HG03064 (cell line): ENCODE data around the gene FRMD4A.

Experiments used
- ATAC-seq: cut with Tn5 transposase; IDR thresholded peaks from one replicate; pipeline ENCODE4 v1.9.1; 2021; ENCODE audit warnings: low read depth; ENCODE audit not compliant: unreplicated experiment

The FRMD4A gene

DNA sequence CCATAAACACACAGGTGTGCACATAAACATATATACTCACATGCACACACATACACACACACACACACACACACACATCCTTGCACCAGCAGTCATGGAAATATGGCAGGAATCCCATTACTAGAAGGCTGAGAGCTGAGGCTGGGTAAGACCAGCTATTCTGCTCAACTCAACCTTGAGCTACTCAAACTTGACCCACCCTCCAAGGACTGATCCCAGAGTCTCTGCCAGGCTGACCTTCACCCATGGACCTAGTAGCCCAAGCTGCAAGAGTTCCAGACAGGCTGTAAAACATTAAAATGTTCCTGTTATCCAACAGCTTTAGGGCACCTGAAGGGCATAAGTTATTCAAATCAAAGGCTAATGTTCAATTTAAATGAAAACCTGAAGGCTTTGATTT, 134.6 kb downstream of the FRMD4A start:
- ATAC-seq, result no peak

DNA sequence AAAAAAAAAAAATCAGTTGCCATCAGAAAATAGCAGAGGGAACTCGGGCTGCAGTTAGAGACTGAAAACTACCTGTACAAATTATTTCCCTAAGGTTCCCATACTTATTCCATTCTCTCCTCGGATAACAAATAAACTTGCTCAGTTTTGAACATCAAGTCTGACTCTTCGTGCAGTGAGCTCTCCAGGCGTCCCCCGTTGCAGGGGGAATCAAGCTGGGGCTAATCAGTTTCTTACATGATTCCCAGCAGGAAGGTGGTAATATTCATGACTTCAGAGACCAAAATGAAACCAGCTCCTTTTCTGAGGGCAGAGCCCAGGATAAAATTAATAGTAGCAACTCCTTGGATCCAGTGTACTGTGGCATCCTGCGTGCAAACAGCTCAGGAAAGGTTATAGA, 135.3 kb downstream of the FRMD4A start:
- ATAC-seq, result no peak

DNA sequence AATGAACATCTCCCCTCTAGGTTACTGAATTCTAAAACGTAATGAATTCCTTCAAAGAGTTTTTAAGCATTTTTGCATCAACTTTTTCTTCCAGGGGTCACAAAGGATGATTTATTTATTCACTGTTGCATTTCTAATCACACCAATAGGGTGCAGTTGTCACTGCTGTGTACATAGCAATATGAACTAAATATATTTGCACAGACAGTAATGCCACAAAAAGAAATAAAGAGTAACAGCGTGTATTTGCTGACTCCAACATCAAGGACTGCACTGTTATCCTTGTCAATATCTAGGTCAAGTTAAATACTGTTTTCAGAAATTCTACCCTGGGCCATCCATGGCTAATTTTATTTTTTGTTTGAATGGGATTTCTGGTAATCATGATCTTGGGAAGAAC, 138.0 kb downstream of the FRMD4A start:
- no peak for ATAC-seq

DNA sequence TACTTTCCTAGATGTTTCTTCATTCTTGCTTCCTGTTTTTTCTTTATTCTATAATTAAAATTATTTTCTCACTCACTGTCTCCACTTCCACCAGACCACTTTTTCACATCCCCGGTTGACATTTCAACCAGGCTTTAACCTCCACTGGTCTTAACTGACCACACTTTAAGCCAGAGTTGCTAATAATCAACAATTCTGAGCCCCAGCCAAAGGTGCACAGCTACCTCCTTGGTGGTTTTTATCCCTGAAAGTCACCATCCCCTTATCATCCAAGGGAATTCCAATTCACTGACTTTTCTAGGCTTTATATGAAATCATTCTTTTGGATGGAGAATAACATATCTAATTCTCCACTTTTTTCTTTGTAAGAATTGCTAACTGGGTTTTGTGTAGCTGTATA, 138.9 kb downstream of the FRMD4A start:
- no peak for ATAC-seq

DNA sequence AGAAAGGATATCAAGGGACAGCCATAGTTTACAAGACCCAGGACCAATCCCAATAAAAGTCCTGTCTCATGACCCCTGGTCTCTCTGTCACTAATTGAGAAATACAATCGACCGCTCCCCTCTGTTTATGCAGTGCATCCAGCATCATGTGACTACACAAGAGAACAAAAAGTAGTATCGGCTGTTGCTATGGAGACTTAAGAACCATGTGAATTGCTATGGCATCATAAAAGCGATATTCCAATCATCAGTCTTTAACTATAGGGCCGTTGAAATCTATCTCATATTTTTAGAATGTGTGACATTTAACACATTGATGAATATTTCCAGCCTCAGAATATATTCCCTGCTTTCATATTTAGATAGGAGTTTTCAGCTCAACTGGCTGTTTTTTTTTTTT, 139.3 kb downstream of the FRMD4A start:
- ATAC-seq, result no peak

DNA sequence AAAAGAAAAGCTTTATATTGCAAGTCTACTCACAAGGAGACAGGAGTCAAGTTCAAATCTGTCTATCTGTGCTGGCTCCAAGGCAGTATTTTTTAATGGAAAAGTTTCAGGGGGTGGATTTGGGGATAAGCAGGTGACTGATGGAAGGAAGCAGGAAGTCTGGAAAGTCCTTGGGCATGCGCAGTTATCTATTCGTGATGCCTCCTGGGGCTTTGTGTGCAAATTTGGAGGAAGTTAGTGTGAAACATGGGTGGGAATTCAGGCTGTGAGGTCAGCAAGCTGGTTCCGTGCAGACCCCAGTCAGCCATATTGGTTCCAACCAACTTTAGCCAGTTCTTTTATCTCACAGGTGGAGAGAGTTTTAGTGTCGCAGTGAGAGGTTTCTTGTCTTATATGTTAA, 140.0 kb downstream of the FRMD4A start:
- ATAC-seq, result no peak

DNA sequence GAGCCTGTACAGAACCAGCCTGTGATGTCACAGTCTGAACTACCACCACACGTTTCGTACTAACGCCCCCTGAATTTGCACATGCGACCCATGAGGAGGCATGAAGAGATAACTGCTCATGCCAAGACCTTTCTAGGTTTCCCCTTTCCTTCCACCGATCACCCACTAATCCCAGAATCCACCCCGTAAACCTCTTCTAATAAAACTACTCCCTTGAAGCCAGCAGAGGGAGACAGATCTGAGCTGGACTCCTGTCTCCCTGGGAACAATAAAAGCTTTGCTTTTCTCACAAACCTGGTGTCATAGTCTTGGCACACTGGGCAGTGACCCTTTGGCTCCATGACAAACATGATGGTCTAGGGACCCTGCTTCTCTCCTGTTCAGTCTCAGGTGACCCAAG, 144.5 kb downstream of the FRMD4A start:
- ATAC-seq, result no peak

DNA sequence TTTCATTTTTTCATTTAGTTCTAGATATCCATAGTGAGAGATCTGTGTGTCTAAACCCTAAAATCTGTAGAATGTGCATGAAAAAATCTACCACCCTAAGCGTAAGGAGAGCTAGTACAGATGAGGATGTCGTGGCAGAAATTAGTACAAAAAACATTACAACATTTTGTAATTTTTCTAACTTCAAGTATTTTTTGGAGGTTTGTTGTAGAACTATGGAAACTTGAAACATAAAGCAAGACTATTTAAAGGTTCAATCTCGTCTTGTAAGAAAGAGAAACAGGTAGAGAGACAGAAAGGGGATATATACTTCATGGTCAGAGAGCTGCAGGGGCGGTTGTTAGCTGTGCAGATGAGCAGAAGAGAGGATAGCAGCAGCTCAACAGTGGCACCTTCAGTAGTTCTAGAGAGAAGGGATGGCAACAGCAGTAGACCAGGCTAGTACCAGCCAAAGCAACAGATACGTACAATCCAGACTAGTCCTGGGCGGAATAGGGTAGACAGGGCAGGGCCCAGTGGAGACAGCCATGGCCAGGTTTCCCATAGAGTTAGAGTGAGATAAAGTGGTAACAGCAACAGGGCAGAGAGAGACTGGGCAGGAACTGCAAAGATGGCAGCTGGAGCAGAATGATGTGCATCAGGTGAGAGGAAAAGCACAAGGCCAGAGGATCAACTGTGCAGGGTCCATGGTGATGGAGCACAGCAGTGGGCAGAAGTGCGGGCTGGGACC, 145.2 kb downstream of the FRMD4A start:
- ATAC-seq, result peak; percentile 88

DNA sequence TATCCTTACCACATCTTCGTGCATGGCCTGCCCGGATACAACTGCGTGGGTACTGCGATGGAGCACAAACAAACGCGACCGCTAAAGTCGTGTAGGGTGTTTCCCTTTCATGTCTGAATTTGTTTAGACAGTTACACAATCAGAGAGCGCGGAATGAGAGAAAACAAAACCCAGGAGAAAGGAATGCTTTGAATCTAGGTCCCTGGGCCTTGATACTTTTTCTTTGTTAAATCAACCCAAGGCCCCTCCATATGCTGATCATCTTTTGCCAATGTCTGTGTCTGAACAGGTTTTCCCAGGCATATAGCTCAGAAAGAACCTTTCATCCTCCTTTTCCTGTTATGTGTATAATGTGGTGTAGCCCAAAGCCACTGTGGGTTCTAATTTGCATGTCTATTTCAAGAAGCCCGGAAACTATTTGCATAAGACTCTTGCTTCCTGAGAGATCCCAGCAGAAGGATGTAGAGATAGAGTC, 145.8 kb downstream of the FRMD4A start:
- ATAC-seq, result peak; percentile 65

DNA sequence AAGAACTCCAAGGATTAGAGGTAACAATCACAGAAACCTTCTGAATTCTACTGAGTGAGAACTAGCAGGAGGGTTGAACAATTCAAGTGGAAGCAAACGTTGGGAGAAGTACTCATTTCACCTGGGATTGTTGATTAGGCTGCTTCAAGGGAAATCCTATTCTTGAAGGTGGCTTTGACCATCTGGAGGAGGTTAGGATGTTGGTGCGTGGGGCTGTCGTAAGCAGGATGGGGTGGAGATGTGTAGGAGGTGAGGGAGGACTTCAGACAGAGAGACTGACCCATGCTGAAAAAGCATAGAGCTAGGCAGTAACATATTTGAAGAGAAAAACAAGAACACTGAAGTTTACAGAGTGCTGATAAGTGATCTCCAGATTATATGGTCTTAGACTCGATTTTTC, 147.9 kb downstream of the FRMD4A start:
- ATAC-seq, result no peak

DNA sequence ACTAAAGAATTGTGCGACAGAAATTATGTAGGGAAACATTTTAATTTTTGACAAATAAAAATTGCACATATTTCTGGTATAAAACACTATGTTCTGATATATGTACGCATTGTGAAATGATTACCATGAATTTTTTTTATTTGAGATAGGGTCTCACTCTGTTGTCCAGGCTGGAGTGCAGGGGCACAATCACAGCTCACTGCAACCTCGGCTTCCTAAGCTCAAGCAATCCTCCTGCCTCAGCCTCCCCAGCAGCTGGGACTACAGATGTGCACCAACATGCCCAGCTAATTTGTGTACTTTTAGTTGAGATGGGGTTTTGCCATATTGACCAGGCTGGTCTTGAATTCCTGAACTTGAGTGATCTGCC, 149.2 kb downstream of the FRMD4A start:
- ATAC-seq, result no peak

DNA sequence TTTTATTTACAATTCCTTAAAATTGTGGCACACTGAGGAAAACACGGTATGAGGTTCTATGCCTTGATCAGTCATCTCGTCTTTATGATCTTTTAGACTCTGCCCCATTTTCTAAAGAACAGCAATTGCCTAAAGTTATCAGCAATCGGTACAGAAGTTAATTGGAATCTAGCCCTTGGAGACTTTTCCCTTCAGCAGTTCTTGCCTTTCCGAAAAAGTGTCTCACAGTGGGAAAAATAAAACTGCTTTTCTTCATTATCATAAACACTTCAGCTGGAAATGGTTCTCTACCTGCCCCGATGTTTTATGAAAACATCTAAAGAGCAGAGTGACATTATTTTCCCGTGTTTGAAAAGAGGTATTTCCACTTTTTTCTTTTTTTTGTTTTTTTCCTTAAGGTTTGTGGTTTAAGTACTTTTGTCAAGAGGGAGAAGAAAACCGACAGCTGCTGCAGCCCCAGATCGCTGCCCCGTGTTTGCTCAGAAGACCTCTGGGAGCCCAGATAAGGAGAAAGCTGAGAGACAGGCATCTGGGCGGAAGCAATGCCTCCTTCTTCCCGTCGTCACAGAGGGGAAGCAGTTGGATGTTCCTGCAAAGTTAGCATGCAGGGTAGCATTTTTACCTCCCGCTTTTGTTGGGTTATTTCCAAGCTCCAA, 149.7 kb downstream of the FRMD4A start:
- ATAC-seq, result no peak

DNA sequence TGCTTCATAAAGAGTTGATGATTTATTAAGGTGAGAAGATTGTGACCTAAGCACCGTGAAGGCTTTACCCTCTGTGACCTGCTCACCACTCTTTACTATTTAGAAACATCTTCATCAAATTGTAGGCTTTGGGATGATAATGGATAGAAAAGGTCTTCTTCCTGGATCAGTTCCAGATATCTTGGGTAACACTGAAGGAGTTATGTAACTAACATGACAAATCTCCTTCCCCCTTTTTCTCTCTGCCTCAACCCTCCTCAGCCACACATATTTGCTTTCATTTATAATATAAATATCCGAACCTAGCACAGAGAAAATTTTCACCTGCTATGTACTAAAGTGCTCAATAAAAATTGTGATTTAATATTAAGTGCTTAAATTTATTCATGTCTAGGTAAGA, 151.5 kb downstream of the FRMD4A start:
- no peak for ATAC-seq

DNA sequence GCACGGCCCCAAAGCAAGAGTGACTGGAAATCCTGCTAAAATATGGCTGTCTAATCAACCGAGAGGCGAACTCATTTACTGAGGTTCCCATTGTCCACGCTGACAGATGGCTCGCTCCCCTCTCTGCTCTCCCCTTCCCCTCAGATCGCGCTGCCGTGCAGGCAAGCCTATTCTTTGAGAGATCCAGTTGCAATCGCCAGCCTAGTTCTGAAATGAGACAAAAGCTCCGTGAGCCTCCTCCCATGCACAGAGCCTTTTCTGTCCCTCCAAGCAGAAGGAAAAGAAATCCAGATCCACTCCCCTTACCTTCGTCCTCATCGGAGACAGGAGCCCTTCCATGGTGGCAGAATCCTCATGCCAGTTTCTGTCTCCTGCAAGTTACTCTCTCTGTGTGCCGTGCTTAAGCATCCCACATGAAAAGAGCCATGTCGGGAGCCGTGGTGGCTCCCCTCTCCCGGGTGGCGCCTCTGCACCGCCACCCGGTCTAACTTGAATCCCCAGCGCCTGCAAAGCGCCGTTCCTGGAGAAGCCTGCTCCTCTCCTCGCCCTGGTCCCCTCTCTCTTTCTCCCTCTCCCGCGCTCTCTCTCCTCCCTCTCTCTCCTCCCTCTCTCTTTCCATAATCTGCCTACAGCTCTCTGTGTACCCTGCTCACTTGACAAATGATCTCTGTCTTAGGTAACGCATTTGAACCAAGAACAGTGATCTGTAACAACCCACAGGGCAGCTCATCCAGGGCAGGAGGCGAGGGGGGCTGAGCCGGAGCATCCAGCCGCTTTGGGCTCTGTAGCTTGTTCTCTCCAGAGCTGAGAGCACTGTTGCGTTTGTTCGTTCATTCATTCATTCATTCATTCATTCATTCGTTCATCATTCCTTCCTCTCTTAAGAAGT, 156.8 kb downstream of the FRMD4A start:
- no peak for ATAC-seq

DNA sequence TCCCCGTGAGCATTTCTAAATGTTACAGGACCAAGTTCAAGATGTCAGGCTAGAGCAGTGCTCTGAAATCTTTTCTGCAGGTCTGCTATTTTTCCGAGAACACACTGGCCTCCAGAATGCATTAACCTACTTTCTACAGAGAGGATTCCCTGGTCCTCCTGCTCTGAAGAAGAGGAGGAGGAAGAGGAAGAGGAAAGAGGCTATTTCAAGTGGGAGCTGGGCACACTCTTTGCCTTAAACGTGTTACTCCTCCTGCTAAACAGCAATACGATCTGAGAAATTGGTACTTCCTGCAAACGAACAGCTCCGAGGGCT, 157.4 kb downstream of the FRMD4A start:
- no peak for ATAC-seq

DNA sequence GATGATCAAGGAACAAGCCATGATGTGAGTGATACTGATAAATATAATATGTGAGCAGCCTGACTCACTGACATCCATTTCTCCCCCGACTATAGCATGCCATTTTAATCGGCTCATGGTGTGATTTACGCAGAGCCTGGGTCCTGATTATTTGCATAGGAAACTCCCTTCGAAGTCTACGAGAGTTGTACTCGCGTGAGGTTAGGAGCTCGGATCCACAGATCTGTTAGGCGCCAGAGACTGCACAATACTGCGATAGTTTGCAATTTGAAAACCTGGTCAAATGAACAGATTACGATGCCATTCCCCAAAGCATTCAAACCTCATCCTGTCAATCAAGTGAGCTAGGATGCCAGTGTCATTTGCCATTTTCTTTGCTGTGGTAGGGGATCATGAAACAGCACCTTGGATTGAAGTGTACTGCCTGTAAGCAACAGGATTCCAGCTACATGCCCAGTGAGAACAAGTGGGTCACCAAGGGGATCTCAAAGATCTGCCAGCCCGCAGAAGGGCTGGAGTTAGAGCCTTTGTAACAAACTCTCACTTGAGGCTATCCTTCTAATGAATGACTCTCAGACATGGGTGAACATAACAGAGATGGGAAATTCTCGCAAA, 158.3 kb downstream of the FRMD4A start:
- ATAC-seq, result no peak

DNA sequence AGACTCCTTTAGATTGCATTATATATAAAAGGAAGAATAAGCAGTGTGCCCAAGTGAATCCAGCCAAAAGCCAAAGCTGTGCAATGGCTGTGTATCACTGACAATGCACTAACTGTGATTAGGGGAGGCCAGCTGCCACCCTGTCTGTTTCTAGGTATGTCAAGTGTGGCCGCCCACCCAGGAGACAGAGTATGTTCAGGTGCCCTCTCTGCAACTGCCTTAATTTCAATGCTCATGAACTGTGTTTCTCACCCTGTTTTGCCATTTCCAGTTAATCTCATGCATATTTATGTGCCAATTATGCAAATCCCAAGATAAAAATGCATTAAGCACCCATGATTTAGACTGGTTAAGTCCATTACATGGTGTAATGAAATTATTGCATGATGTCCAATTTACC, 159.4 kb downstream of the FRMD4A start:
- ATAC-seq, result no peak

DNA sequence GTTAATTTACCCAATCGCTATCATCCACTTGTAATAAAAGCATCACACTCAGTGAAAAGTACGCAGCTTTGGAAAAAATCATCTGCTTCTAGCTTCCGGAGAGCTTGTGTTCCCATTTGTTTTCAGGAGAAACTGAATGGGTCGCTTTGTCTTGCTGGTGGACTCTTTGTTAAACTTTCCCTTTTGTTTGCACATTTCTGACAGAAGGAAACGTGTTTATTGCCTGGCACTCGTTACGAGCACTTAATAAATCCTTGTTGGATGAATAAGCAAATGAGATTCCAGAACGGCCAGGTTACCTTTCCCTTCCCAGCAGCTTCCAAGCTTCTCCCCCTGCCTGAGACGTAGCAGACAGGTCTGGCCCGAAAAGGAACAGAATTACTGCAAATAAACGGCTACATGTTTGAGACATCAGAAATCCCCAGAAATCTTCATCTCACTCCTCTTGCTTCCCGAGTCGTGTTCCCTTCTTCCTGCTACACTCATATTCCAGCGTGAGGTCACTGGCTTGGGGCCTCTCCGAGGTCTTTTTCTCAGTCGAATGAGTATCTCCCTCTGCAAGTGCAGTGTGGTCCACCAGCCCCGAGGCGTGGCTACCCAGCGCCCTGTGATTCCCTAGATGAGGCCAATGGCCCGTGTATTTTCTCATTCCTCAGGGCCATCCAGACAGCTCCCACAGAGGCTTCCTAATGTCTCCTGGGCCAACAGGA, 167.2 kb downstream of the FRMD4A start:
- no peak for ATAC-seq

DNA sequence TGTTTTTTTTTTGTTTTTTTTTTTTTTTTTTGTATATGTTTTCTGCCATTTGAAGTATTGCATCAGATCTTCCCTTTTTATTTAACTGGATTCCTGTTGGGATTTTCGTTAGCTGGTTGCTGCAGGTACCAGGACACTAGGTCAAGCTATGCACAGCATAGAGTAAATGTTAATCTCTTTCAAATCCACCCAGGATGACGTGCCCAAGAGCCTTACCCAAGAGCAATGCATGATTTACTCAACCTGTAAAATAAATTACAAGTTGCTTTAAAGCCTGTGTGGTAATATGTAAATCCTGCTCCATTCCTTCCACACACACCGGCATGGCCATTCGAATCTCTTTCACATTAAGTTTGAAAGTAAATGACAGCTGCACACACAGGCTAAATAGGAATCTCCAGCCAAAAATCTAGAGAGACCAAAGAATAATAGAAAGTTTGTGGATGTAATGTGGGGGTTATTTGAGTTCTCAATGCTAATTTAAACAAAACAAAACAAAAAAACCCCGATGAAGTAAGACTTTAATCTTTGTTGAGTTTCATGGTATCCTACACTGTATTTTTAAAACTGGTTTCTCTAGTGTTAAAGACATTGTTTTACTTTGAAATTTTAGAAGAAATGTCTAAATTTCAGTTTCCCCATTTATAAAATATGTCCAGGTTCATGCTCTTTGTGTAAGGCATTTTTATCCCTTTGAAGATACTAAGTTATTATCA, 167.9 kb downstream of the FRMD4A start:
- no peak for ATAC-seq

DNA sequence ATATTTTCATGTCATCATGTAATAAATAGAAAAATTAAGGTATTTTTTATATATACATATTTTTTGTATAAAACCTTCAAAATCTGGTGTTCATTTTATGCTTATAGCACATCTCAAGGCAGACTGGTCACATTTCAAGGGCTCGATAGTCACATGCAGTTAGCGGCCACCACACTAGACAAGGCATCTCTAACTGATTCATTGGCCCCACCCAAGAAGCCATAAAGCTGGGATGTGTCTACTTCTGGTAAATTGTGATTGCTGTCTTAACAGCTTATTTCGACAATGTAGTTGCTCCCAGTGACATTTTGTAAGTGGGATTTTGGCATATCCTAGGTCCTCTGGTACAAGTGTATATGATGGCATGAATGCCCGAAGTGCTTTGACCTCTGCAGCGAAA, 168.7 kb downstream of the FRMD4A start:
- no peak for ATAC-seq
